Hepatocyte (in vitro differentiated cells): ENCODE results near the gene PTPRM. TPM values are rescaled to one million over a fixed set of nuclear protein-coding genes. Genes with fewer than 3 reads are reported as not detected.

Experiments used
- DNase-seq: peaks from one replicate; pipeline ENCODE4 v3.0.0-alpha.2; 2016; ENCODE audit warnings: low spot score
- H2AFZ ChIP-seq: fragments of 200-600 bp; sonication (generic); 2 replicates; pipeline ENCODE4 v1.6.0; 2016; ENCODE audit warnings: antibody characterized with exemption, mild to moderate bottlenecking
- H3K27ac ChIP-seq: fragments of 200-600 bp; sonication (generic); 2 replicates; pipeline ENCODE4 v1.5.1; 2016; ENCODE audit warnings: mild to moderate bottlenecking
- H3K27me3 ChIP-seq: fragments of 200-600 bp; sonication (generic); 2 replicates; pipeline ENCODE4 v1.6.1; 2016
- H3K36me3 ChIP-seq: fragments of 200-600 bp; sonication (generic); replicated peaks from 2 replicates; pipeline ENCODE4 v1.5.1; 2016; ENCODE audit warnings: low read depth; ENCODE audit not compliant: insufficient read depth
- H3K4me1 ChIP-seq: fragments of 200-600 bp; sonication (generic); 2 replicates; pipeline ENCODE4 v1.5.1; 2016; ENCODE audit warnings: mild to moderate bottlenecking, moderate library complexity; ENCODE audit not compliant: insufficient read depth
- H3K4me2 ChIP-seq: fragments of 200-600 bp; sonication (generic); 2 replicates; pipeline ENCODE4 v1.6.0; 2016
- H3K4me3 ChIP-seq: fragments of 200-600 bp; sonication (generic); 2 replicates; pipeline ENCODE4 v1.5.1; 2016; ENCODE audit warnings: mild to moderate bottlenecking
- H3K79me2 ChIP-seq: fragments of 200-600 bp; sonication (generic); 2 replicates; pipeline ENCODE4 v1.6.0; 2017; ENCODE audit warnings: mild to moderate bottlenecking
- H3K9me2 ChIP-seq: fragments of 200-600 bp; sonication (generic); replicated peaks from 2 replicates; pipeline ENCODE4 v1.6.0; 2017; ENCODE audit warnings: mild to moderate bottlenecking; ENCODE audit not compliant: insufficient read depth
- H3K9me3 ChIP-seq: fragments of 200-600 bp; sonication (generic); 2 replicates; pipeline ENCODE4 v1.5.1; 2016; ENCODE audit warnings: low read depth, mild to moderate bottlenecking
- H4K20me1 ChIP-seq: fragments of 200-600 bp; sonication (generic); 2 replicates; pipeline ENCODE4 v1.6.0; 2016; ENCODE audit warnings: mild to moderate bottlenecking; ENCODE audit not compliant: insufficient read depth, poor library complexity, severe bottlenecking
- EZH2 ChIP-seq: fragments of 200-600 bp; sonication (generic); IDR thresholded peaks from 2 replicates; pipeline ENCODE4 v1.6.1; 2016; ENCODE audit warnings: antibody characterized with exemption, mild to moderate bottlenecking, borderline replicate concordance
- EZH2phosphoT487 ChIP-seq: fragments of 200-600 bp; sonication (generic); IDR thresholded peaks from one replicate; pipeline ENCODE4 v1.6.1; 2018; ENCODE audit warnings: antibody characterized with exemption, mild to moderate bottlenecking, low read depth, moderate library complexity; ENCODE audit not compliant: unreplicated experiment, severe bottlenecking
- WGBS: methylation state at CpG from one replicate; pipeline ENCODE4 v1.1.6; 2016; ENCODE audit warnings: low lambda C conversion rate; ENCODE audit errors: missing lambda C conversion rate; 5-methylcytosine and 5-hydroxymethylcytosine counted together
- polyA plus RNA-seq: library from polyadenylated mRNA; unstranded; fragments of >200 nt; fragmentation: Nextera tagmentation; extraction: Ambion mirVana; gene quantifications from 2 replicates; pipeline ENCODE4 v1.2.1, GENCODE V29; 2016
- total RNA-seq: library from RNA; depleted of rRNA; stranded (reverse); fragments of >200 nt; gene quantifications from 2 replicates; pipeline ENCODE4 v1.2.3, GENCODE V29; 2014
- TF ChIP-seq, protein P1 (sequence below): fragments of 200-600 bp; sonication (generic); IDR thresholded peaks from 2 replicates; pipeline ENCODE4 v1.5.1; 2016; ENCODE audit warnings: antibody characterized with exemption, mild to moderate bottlenecking; ENCODE audit not compliant: poor library complexity

PTPRM gene
- total and polyA plus RNA-seq, 2 experiments from 2014 or later, result 26.1 to 47.4 TPM

DNA sequence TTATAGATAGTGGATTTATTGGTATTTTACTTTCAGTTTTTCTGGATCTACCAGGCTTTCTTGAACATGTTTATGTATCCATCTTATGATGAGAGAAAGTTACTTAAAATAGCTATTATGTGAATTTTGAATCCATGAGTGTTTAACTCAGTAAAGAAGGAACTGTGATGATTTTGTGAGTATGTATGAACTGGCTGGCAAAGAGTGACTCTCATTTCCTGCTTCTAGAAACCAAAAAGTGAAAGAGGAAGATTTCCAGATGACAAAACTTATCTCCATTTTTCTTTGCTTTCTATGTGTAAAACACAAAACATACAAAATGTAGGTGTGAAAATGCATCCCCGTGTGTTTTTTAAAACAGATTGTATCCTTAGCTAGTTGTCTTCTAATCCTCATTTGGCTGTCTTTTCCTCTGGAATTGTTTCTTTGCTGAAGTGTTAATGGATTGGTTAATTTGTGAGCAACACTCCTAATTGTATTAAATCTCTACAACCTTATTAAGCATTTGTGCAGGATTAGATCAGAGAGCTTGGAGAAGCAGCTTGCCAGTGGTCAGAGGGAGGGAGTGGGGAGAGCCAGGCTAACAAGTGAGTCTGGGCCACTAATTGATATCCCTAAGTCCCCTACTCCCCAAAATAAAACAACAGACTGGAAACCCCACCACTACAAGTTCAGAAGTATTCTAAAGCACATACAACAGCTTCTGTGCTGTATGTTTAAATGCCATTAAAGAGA is 23.9 kb downstream of the PTPRM start:
- H3K79me2 ChIP-seq, result peaks cover 58% of the 10 kb centered on the region
- H3K27me3 ChIP-seq, result no peaks in the 10 kb centered on the region
- no peaks in the 10 kb centered on the region for H3K4me1 ChIP-seq
- H2AFZ ChIP-seq, result no peak overlapping the region
- no peaks in the 10 kb centered on the region for H3K9me2 ChIP-seq
- no peak overlapping the region for H3K4me2 ChIP-seq
- DNase-seq, result no peak
- TF ChIP-seq, protein P1, sequence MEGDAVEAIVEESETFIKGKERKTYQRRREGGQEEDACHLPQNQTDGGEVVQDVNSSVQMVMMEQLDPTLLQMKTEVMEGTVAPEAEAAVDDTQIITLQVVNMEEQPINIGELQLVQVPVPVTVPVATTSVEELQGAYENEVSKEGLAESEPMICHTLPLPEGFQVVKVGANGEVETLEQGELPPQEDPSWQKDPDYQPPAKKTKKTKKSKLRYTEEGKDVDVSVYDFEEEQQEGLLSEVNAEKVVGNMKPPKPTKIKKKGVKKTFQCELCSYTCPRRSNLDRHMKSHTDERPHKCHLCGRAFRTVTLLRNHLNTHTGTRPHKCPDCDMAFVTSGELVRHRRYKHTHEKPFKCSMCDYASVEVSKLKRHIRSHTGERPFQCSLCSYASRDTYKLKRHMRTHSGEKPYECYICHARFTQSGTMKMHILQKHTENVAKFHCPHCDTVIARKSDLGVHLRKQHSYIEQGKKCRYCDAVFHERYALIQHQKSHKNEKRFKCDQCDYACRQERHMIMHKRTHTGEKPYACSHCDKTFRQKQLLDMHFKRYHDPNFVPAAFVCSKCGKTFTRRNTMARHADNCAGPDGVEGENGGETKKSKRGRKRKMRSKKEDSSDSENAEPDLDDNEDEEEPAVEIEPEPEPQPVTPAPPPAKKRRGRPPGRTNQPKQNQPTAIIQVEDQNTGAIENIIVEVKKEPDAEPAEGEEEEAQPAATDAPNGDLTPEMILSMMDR, result no peak
- no peak for TF ChIP-seq EZH2phosphoT487
- no peak for TF ChIP-seq EZH2
- H3K9me3 ChIP-seq, result no peaks in the 10 kb centered on the region
- H4K20me1 ChIP-seq, result peaks cover 5% of the 10 kb centered on the region
- H3K36me3 ChIP-seq, result no peaks in the 10 kb centered on the region
- no peak overlapping the region for H3K27ac ChIP-seq
- WGBS, result 69% methylated on average over 1 of the region's 1 CpG
- H3K4me3 ChIP-seq, result no peak overlapping the region

GRCh38 chr18:7592305-7593071 is 25.4 kb downstream of the PTPRM start:
- Histone ChIP-seq H3K9me2 (no peaks in the 10 kb centered on the region), H3K27ac (no peak overlapping the region), H3K4me3 (no peak overlapping the region), H3K4me2 (no peak overlapping the region), H3K27me3 (no peaks in the 10 kb centered on the region), H3K36me3 (no peaks in the 10 kb centered on the region), H3K4me1 (no peaks in the 10 kb centered on the region), H3K9me3 (no peaks in the 10 kb centered on the region), H3K79me2 (peaks cover 64% of the 10 kb centered on the region), H2AFZ (no peak overlapping the region), H4K20me1 (no peaks in the 10 kb centered on the region)
- TF ChIP-seq, protein P1, result peak; percentile 4
- no peak for TF ChIP-seq EZH2phosphoT487
- DNase-seq, result no peak
- 53% methylated on average over 4 of the region's 4 CpGs for WGBS

- no peak overlapping the region for H3K4me3 ChIP-seq
- no peak overlapping the region for H3K4me2 ChIP-seq
- no peaks in the 10 kb centered on the region for H3K36me3 ChIP-seq
- no peaks in the 10 kb centered on the region for H3K4me1 ChIP-seq
- no peak for DNase-seq
- H3K27me3 ChIP-seq, result no peaks in the 10 kb centered on the region
- H4K20me1 ChIP-seq, result no peaks in the 10 kb centered on the region
- H3K9me3 ChIP-seq, result no peaks in the 10 kb centered on the region
- peaks cover 61% of the 10 kb centered on the region for H3K79me2 ChIP-seq
- no peak overlapping the region for H3K27ac ChIP-seq
- TF ChIP-seq, protein P1, result no peak
- TF ChIP-seq EZH2phosphoT487 (no peak), EZH2 (no peak)
- H2AFZ ChIP-seq, result no peak overlapping the region
- WGBS, result 48% methylated on average over 5 of the region's 5 CpGs
- no peaks in the 10 kb centered on the region for H3K9me2 ChIP-seq
Observed at GRCh38 chr18:7593218-7593819, 26.2 kb downstream of the PTPRM start.
